22Rv1 (cell line): Measurements from ENCODE around the gene DENND1C.

Source experiments
- CTCF ChIP-seq: fragments of 450-650 bp; IDR thresholded peaks from 2 replicates; pipeline ENCODE4 v1.5.1; 2017; ENCODE audit warnings: mild to moderate bottlenecking
- ZFX ChIP-seq: fragments of 450-650 bp; IDR thresholded peaks from 2 replicates; pipeline ENCODE4 v1.6.1; 2017; ENCODE audit warnings: antibody characterized with exemption, borderline replicate concordance

- TF ChIP-seq CTCF: no peak
- TF ChIP-seq ZFX: no peak
These were observed 37.7 kb upstream of the DENND1C start for GRCh38 chr19:6519289-6519688.
